DND-41 (cell line): Measurements from ENCODE around the gene NAGLU.

Experiments used
- CTCF ChIP-seq: IDR thresholded peaks from 2 replicates; pipeline ENCODE4 v1.5.1; 2012; ENCODE audit warnings: borderline replicate concordance, low read length, moderate library complexity, mild to moderate bottlenecking; ENCODE audit not compliant: poor library complexity, severe bottlenecking; ENCODE audit errors: extremely low read depth
- EZH2 ChIP-seq: IDR thresholded peaks from 3 replicates; pipeline ENCODE4 v1.6.1; 2012; ENCODE audit warnings: borderline replicate concordance, low read depth, mild to moderate bottlenecking, moderate library complexity, low read length, inconsistent platforms; ENCODE audit not compliant: severe bottlenecking

DNA sequence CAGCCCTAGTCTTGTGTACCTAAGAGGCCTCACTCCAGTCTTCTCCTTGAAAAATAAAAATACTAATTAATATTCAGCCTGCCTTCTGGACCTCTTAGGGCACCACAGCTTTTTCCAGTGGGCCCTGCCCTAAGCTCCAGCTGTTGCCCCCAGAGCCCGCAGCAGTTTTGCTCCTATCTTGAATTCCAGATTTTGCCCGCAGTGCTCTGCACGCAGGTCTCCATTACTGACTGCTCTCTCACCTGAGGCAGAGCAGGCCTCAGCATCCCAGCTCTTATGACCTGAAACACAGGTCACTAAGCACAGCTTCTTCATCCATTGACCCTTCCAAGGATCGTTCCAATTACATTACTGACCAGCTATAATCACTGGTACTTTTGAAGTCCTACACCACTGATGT is 28.4 kb upstream of the NAGLU start:
- TF ChIP-seq CTCF (no peak), EZH2 (no peak)
